MM.1S (cell line): ENCODE results near the gene SPATA6L.
A peak's percentile ranks its signal among the peaks of the same experiment; 100 is the strongest.

Source experiments
- DNase-seq: peaks from one replicate; pipeline ENCODE4 v3.0.0-alpha.2; 2015
- H2AFZ ChIP-seq: fragments of 300-600 bp; sonication (generic); 2 replicates; pipeline ENCODE4 v1.6.0; 2016; ENCODE audit warnings: antibody characterized with exemption, low read length
- H3F3A ChIP-seq: fragments of 300-600 bp; sonication (generic); 2 replicates; pipeline ENCODE4 v1.6.1; 2016; ENCODE audit warnings: mild to moderate bottlenecking, antibody characterized with exemption, low read length, moderate library complexity, mixed read lengths; ENCODE audit not compliant: insufficient read depth
- H3K27ac ChIP-seq: fragments of 300-600 bp; sonication (generic); 2 replicates; pipeline ENCODE4 v1.5.1; 2016; ENCODE audit warnings: mild to moderate bottlenecking, low read length
- H3K27me3 ChIP-seq: fragments of 300-600 bp; sonication (generic); replicated peaks from 2 replicates; pipeline ENCODE4 v1.6.0; 2016; ENCODE audit warnings: low read length; ENCODE audit not compliant: insufficient read depth
- H3K36me3 ChIP-seq: fragments of 300-600 bp; sonication (generic); replicated peaks from 2 replicates; pipeline ENCODE4 v1.6.1; 2016; ENCODE audit warnings: mild to moderate bottlenecking, low read length, mixed read lengths; ENCODE audit not compliant: insufficient read depth
- H3K4me1 ChIP-seq: fragments of 300-600 bp; sonication (generic); 2 replicates; pipeline ENCODE4 v1.6.1; 2016; ENCODE audit warnings: low read length, mixed read lengths
- H3K4me2 ChIP-seq: fragments of 300-600 bp; sonication (generic); 2 replicates; pipeline ENCODE4 v1.6.0; 2016; ENCODE audit warnings: low read depth, low read length
- H3K4me3 ChIP-seq: fragments of 300-600 bp; sonication (generic); 2 replicates; pipeline ENCODE4 v1.5.1; 2016; ENCODE audit warnings: low read length, mixed read lengths
- H3K79me2 ChIP-seq: fragments of 300-600 bp; sonication (generic); 2 replicates; pipeline ENCODE4 v1.6.1; 2016; ENCODE audit warnings: mixed run types, low read length, mixed read lengths
- H3K9ac ChIP-seq: fragments of 300-600 bp; sonication (generic); 2 replicates; pipeline ENCODE4 v1.6.1; 2016; ENCODE audit warnings: low read length, mixed read lengths
- H3K9me2 ChIP-seq: fragments of 300-600 bp; sonication (generic); replicated peaks from 2 replicates; pipeline ENCODE4 v1.6.1; 2016; ENCODE audit warnings: mild to moderate bottlenecking, low read length, mixed read lengths; ENCODE audit not compliant: insufficient read depth
- H3K9me3 ChIP-seq: fragments of 300-600 bp; sonication (generic); replicated peaks from 2 replicates; pipeline ENCODE4 v1.6.1; 2016; ENCODE audit warnings: mild to moderate bottlenecking, low read length, mixed read lengths; ENCODE audit not compliant: insufficient read depth
- H4K20me1 ChIP-seq: fragments of 300-600 bp; sonication (generic); 2 replicates; pipeline ENCODE4 v1.6.1; 2016; ENCODE audit warnings: mild to moderate bottlenecking, low read length, moderate library complexity, mixed read lengths; ENCODE audit not compliant: insufficient read depth
- EZH2 ChIP-seq: fragments of 300-600 bp; sonication (generic); optimal IDR thresholded peaks from 2 replicates; pipeline ENCODE3; 2017; ENCODE audit warnings: low read depth, mild to moderate bottlenecking, antibody characterized with exemption, low read length, mixed read lengths
- EZH2phosphoT487 ChIP-seq: fragments of 300-600 bp; sonication (generic); IDR thresholded peaks from 2 replicates; pipeline ENCODE4 v1.6.1; 2018; ENCODE audit warnings: antibody characterized with exemption, low read length
- TF ChIP-seq, protein P1 (sequence below): fragments of 300-600 bp; sonication (generic); IDR thresholded peaks from 2 replicates; pipeline ENCODE4 v1.5.1; 2016; ENCODE audit warnings: antibody characterized with exemption, low read length, mixed read lengths

Gene SPATA6L

DNA sequence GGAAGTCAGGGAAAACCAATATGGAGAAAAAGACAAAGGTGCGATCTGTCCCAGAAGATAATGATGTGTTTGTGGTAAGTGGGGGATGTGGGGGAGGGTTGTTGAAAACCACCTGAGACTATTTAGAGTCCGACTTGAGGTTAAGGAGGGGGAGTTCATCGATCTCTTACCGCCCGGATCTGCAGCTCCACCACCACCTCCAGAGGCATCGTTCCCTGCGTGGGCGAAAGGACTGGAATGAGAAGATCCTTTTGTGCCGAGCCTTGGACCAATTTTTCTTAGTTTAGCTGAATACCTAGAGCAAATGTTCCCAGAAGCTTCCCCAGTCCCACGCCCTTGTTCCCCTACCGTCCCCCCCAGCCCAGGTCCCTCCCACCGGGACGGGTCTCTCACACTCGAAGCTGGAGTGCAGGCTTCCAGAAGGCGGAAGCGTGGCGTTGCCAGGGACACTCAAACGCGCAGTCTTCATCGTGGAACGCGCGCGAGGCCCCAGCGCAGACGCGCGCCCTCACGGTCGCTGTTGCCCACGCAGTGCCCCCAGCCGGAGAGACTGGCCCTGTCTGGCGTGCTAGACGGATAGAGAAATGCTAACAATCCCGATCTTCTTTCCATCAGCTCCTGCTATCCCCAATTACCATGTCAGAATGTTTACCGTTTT lies at the start of gene SPATA6L:
Gene SPATA6L, minus strand, starts transcription at position 439 of the 658 bp plus-strand sequence. Its CDS starts 230 bp downstream, at position 209.
- Histone ChIP-seq H3K27ac (no peak within 1 kb of the TSS), H3K9ac (peak within 1 kb of the TSS; percentile 24; the same call in 1 of the 2 replicates), H4K20me1 (no peaks in the 10 kb centered on the region), H3K4me1 (peaks cover 21% of the 10 kb centered on the region), H3K79me2 (no peaks in the 10 kb centered on the region), H3F3A (peaks cover 15% of the 10 kb centered on the region), H3K9me3 (no peaks in the 10 kb centered on the region), H3K36me3 (no peaks in the 10 kb centered on the region), H3K9me2 (no peaks in the 10 kb centered on the region), H3K4me2 (peak within 1 kb of the TSS; percentile 89), H3K4me3 (peak within 1 kb of the TSS; percentile 61), H3K27me3 (no peaks in the 10 kb centered on the region), H2AFZ (peak within 1 kb of the TSS; percentile 86)
- DNase-seq = no peak
- TF ChIP-seq, protein P1, sequence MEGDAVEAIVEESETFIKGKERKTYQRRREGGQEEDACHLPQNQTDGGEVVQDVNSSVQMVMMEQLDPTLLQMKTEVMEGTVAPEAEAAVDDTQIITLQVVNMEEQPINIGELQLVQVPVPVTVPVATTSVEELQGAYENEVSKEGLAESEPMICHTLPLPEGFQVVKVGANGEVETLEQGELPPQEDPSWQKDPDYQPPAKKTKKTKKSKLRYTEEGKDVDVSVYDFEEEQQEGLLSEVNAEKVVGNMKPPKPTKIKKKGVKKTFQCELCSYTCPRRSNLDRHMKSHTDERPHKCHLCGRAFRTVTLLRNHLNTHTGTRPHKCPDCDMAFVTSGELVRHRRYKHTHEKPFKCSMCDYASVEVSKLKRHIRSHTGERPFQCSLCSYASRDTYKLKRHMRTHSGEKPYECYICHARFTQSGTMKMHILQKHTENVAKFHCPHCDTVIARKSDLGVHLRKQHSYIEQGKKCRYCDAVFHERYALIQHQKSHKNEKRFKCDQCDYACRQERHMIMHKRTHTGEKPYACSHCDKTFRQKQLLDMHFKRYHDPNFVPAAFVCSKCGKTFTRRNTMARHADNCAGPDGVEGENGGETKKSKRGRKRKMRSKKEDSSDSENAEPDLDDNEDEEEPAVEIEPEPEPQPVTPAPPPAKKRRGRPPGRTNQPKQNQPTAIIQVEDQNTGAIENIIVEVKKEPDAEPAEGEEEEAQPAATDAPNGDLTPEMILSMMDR = 0 out of 2 replicates have a peak, but pooled peaks have one; percentile 10
- TF ChIP-seq EZH2phosphoT487 (no peak), EZH2 (no peak)

DNA sequence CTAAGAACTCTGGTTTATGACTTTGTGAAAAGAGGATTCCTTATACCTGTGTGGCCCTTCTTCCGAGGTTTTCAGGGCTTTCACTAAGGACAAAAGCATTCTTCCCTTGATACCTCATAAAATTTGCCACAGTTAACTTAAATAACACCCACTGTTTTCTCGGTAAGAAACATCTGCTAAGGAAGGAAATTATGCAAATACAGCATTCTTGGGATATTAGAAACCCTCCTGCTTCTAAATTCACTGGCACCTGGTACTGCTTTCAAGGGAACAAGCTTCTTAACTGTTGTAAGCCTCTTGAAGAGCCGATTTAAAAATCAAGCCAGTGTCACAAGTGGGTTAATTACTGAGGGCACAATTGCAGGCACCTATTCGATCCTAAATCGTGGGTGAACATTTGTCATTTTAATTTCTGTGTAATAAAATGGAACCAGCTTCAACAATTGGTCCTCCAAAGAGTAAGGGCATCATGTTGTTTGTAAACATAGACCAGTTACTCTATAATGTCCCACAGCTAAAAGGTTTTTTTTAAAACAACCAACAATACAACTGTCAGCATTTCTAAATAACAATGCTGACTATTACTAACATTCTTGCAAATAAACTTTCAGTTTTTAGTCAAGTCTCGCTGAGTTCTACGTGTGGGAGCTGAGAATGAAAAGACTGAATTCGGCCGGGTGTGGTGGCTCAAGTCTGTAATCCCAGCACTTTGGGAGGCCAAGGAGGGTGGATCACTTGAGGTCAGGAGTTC lies 48.2 kb upstream of the SPATA6L start:
- peak overlapping the region; percentile 48 for H3K4me2 ChIP-seq
- no peaks in the 10 kb centered on the region for H3K27me3 ChIP-seq
- peaks cover 8% of the 10 kb centered on the region for H3F3A ChIP-seq
- no peaks in the 10 kb centered on the region for H4K20me1 ChIP-seq
- H3K27ac ChIP-seq = peak overlapping the region; percentile 15; the same call in 1 of the 2 replicates
- H3K79me2 ChIP-seq = peaks cover 6% of the 10 kb centered on the region
- no peaks in the 10 kb centered on the region for H3K9me3 ChIP-seq
- H3K9ac ChIP-seq = no peak overlapping the region
- peaks cover 10% of the 10 kb centered on the region for H3K36me3 ChIP-seq
- H3K9me2 ChIP-seq = no peaks in the 10 kb centered on the region
- TF ChIP-seq, protein P1 = no peak
- no peak for TF ChIP-seq EZH2phosphoT487
- no peak for TF ChIP-seq EZH2
- peak; percentile 58 for DNase-seq
- peaks cover 20% of the 10 kb centered on the region for H3K4me1 ChIP-seq
- no peak overlapping the region for H3K4me3 ChIP-seq
- no peak overlapping the region for H2AFZ ChIP-seq

DNA sequence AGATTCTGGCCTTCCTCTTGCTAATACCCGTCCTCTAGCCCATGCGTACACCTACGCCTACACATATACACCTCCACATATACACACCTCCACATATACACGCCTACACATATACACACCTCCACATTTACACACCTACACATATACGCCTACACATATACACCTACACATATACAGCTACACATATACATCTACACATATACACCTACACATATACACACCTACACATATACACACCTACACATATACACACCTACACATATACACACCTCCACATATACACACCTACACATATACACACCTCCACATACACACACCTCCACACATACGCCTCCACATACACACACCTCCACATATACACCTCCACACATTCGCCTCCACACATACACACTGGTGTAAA lies 47.6 kb upstream of the SPATA6L start:
- Histone ChIP-seq H3K4me2 (peak overlapping the region; percentile 48; the same call in 1 of the 2 replicates), H3K27ac (peak overlapping the region; percentile 15; the same call in 1 of the 2 replicates), H3K9ac (no peak overlapping the region), H3K9me3 (no peaks in the 10 kb centered on the region), H3K4me1 (peaks cover 20% of the 10 kb centered on the region), H3K27me3 (no peaks in the 10 kb centered on the region), H3F3A (peaks cover 8% of the 10 kb centered on the region), H3K79me2 (peaks cover 6% of the 10 kb centered on the region), H3K4me3 (no peak overlapping the region), H4K20me1 (no peaks in the 10 kb centered on the region), H2AFZ (no peak overlapping the region), H3K36me3 (peaks cover 10% of the 10 kb centered on the region), H3K9me2 (no peaks in the 10 kb centered on the region)
- TF ChIP-seq EZH2phosphoT487 = no peak
- TF ChIP-seq EZH2 = no peak
- TF ChIP-seq, protein P1 = no peak
- no peak for DNase-seq
